HG03575 (cell line): Measurements from ENCODE around the gene RBM5.

Experiments
- ATAC-seq: cut with Tn5 transposase; IDR thresholded peaks from one replicate; pipeline ENCODE4 v1.9.1; 2021; ENCODE audit not compliant: unreplicated experiment, insufficient number of reproducible peaks, low FRiP score; ENCODE audit errors: extremely low read depth

The RBM5 gene

DNA sequence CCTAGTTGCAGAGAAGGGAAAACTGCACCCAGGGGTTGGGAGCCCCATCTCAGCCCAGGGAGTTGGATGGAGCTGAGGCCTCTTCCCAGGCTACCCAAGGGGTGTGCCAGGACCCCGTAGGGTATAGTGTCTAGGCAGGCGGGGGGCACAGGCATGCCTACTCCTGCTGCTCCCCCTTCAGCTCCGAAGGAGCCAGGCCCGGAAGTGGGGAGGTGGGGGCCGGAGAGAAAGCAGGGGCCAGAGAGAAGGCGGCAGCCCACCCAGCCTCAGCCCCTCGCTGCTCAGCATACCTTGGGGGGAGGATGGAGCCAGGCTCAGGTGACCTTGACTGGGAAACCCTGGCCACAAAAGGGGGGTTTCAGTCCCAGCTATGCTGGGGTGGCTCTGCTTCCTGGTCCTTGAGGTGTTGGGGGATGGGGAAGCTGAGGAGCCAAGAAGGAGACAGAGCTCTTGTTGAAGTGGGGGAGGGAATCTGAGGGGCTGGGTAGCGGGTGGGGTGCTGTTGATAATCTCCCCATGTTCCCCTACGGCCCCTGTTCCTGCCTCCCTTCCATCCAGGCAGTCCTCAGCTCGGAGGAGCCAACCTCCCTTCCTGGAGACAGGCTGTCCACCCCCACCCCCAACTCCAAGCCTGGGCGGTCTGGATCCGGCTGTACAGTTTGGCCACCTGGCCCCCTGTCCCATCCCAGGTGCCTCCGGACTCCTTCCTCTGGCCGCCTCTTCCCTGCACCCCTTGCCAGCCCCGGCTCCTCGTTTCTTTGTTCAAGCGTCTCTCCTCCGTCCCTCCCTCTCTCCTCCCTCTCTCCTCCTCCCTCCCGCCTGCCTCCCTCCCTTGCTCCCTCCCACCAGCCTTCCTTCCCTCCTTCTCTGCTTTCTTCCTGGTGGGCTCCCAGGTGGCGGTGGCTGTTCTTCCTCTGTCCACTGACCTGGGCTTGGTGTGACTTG, 68.1 kb downstream of the RBM5 start:
- ATAC-seq: no peak

DNA sequence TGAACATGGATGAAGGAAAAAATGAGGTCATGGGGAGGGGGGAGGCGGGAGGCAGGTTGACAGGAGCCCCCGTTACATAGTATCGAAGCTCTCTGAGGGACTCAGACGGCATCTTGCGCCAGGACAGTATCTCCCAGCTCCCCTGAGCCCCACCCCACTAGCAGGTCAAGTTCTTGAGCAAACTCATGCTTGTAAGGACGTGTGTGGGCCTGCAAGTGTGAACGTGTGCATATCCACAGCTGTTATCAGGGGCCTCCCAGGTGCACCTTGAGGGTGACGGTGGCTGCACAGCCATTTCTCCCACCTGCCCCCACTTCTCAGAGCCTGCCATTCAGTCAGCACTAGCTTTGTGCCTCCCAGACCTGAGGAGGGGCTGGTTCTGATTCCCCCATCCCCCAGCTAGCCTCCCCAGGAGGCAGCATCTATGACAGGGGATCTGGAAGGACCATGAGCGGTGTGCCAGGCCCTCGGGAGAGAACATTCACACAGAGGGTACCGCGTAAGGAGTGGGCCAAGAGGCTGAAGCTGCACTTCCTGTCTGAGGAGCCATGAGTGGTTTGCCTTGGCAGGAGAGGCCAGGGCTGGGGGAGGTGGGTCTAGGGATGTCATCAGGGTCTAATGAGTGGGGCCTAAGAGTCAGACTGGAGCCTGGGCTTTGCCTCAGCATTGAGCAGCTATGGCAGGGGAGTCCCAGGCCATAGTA, 69.3 kb downstream of the RBM5 start:
- ATAC-seq: no peak

DNA sequence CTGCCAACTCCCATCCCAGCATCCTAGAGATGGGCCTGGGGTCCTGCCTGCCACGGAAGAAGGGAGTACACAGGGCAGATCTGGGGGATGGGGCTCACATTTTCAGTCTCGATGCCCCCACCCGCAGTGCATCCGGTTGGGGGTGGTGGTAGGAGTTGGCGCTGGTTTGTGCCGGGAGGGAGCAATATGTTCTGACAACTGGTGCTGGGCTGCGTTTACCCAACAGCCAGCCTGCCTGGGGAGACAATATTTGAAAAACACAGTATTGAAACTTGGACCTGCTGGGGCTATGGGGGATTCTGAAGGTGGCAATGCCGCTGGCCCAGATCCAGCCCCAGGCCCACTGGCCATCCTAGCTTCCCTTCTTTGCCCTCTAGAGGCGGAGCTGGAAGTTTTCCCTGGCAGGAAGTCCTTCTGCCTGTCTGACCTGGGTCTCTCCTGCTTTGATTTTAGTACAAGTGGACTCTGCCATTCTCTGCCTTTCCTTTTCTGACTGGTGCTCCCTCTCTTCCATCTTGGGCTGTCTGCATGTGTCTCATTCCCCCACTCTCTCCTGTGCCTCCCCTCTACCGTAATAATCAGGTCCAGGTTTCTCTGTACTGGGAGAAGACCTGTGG, 69.9 kb downstream of the RBM5 start:
- ATAC-seq: no peak

DNA sequence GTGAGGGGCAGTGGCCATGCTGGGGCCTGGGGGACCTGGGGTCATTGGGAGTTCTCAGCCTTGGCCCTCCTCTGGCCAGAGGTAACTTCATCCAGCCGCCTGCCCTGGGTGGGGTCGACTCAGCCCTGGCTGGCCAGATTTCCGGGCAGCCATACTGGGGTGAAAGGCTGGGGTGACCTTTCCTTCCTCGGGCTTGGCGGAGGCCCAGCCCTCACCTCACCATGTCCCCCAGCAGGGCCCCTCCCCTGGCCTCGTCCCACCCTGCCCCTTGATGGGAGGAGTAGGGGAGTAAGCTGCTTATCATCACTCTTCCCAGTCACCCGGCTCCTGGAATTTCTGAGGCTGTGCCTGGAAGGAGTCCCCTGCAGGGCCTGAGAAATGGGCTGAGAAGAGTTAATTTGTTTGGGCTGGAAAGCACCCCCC, 71.9 kb downstream of the RBM5 start:
- no peak for ATAC-seq

DNA sequence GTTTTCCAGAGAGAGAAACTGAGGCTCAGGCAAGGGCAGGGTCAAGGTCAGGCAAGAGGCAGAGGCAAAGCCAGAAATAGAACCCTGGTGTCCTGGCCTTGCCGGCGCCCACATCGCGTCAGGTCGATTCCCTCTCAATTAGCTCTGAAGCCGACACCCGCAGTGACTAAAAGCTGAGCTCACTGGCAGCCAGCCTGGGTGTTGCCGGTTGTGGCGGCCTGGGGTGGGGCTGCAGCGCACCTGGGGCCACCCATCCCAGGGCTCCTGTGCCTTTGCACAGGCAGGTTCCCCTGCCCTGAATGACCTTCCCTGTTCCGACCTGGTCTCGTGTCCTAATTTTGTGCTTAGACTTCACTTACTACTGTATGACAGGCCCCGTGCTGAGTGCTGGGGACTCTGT, 72.6 kb downstream of the RBM5 start:
- ATAC-seq: no peak

DNA sequence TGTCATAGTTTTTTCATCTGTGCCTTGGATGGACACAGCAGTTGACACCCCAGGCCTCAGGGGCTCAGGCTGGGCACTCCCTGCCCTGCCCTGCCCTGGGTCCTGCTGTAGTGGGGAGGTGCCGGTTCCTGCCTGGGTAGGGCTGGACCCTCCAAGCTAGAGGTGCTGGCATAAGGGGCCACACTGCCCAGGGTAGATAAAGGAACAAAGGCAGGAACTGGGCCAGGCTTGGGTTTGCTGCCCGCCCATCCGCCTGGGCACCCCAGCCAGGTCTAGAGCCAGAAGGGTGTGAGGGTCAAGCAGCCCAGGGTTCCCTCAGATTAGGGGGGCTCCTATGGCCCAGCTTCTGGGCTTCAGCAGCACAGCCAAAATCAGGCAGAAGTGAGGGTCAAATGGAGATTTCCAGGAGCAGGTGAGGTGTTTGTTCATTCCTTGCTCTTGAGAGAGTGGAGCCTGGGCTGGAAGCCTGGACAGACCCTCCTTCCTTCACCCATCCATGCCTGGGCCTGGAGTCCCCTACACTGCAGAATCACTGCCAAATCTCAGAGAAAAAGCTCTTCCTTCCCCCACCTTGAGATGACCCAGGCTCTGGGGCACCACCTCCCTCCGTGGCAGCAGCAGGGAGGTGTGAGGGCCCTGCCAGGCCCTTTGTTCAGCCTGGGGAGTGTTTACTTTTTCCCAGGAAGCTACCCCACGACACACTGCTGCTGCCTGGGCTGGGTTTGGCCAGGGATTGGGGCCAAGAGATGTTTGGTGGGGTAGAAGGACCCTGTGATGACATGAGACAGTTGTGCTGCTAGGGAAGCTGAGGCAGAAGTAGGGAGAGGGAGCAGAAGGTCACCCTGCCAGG, 73.5 kb downstream of the RBM5 start:
- ATAC-seq: no peak

DNA sequence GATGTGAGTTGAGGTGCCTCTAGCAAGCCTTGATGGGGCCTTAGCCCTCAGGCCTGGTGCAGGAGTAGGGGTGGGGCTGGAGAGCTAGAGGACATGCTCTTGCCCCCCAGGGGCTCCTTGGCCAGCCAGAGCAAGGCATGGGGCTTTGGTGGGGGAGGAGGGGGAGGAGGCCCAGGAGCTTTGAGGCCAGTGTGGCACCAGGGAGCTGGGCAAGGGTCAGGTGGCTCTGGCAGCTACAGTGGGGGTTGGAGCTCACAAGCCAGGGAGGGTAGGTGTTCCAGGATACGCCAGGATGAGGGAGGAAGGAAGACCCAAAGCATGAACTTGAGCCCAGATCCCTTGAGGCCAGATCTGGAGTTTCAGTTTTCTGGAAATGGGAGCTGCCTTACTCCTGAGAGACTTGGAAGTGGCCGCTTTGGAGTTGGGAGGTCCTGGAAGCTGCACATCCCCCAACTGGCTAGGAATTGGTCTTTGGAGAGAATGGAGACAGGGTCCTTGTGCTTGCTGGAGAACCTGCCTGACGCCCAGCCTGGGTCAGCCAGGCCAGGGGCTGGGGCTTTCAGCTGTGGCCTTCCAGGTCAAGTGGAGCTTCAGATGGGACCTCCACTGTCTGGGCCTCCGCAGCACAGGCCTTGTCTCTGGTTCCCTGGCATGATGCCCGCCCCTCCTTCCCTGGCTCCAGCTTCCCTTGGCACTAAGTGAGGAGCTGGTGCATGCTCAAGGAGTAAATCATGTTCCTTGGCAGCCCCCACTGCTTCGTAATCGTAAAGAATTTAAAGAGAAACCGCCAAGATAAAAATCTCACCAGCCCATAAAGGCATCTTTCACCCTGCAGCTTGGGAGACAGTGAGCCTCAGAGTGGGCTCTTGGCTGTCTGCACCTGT, 75.1 kb downstream of the RBM5 start:
- no peak for ATAC-seq

DNA sequence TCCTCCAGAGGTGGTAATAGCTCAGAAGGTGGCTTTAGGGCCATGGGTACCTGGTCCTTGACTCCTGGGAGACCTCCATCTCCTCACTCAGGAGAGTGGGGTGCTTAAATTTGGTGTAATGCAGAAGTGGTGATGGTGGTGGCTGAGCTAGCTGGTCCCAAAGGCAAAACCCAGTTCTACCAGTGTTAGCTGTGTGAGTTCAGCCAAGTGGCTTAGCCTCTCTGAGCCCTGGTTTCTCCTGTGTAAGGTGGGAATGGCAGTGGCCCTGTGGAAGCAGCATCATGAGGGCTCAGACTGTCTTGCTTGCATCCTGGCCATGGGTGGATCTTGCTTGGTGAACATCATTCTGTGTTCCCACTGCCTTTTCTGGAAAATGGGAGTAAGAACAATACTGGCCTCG, 75.8 kb downstream of the RBM5 start:
- ATAC-seq: no peak

DNA sequence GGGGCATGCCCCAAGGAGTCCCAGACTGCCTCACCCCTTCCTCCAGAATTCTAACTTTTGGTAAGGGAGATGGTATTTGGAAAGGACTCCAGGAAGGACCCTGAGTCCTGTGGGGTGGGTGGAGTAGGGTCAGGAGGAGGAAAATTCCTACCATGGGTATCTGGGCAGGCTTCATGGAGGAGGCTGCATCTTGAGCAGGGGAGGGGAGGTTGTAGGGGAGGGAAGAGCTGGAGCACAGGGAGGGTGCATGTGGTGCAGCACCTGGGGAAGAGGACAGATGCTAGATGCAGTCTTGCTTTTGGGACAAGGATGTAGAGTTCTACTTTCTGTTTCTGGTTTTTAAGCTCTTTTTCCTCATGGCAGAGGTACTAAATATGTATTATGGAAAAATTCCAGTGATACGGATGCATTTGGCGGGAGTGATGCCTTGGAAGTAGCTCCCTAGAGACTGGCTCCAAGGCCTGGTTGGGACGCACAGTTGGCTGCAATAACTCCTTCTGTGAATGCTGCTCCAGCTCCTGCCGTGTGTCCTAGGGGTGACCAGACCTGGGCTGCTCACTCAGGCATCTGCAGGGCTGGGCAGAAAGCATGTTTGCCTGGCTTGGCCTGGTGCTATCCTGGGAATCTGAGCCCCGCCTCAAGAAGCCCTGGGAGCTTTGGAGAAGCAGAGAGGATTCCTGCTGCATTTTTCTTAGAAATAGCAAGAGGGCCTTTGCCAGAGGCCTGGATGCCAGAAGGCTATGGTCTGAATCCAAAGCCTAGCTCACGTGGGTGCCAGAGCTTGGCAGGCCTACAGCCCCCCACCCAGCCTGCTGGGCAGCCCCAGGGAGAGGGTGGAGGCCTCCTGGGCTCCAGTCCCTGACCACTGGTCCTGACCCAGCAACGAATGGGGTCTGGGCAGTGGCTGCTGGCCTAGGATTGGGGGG, 76.5 kb downstream of the RBM5 start:
- ATAC-seq: no peak

DNA sequence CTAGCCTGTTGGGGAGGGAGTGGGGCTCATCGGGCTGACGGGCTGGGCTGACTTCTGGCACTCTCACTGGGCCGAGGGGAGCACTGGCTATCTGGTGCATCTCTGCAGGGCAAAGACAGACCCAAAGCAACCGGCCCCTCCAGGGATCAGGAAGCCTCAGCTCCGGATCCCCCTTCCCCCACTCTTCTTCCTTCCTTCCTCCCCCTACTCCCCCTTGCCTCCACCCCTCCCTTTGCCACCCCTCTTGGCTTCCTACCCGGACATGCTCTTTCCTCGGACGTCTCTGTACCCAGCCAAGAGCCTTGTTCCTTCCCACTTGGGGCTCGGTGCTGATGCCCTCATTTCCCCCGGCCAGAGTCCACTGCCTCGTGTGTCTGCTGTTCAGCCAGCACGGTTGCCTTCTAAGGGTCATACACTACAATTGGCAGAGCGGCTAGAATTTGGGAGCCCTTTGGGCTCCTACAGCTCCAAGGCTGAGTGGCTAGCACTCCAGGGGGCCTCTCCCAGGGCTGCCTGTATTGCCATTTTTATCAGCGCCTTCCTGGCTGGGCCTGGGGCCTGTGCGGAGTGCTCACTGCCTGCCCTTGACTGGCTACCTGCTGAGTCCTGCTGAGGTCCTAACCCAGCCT, 77.3 kb downstream of the RBM5 start:
- no peak for ATAC-seq

DNA sequence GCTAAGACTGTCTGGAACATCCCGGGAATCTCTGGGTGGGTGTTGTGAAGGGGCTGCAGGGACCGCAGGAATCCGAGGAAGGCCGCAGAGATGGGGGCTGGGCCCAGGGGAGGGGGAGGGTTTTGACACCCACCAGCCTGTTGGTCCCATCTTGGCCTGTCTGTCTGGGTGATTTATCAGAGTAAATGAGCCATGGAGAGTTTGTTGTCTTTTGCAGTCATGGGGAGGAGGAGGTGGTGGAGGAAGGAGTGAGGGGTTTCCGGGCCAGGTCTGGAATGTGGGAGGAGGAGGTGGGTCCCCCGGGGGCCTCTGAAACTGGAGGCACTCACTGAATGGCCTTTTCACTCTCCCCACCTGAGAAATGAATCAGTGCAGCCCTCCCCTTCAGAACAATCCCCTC, 77.9 kb downstream of the RBM5 start:
- ATAC-seq: no peak

DNA sequence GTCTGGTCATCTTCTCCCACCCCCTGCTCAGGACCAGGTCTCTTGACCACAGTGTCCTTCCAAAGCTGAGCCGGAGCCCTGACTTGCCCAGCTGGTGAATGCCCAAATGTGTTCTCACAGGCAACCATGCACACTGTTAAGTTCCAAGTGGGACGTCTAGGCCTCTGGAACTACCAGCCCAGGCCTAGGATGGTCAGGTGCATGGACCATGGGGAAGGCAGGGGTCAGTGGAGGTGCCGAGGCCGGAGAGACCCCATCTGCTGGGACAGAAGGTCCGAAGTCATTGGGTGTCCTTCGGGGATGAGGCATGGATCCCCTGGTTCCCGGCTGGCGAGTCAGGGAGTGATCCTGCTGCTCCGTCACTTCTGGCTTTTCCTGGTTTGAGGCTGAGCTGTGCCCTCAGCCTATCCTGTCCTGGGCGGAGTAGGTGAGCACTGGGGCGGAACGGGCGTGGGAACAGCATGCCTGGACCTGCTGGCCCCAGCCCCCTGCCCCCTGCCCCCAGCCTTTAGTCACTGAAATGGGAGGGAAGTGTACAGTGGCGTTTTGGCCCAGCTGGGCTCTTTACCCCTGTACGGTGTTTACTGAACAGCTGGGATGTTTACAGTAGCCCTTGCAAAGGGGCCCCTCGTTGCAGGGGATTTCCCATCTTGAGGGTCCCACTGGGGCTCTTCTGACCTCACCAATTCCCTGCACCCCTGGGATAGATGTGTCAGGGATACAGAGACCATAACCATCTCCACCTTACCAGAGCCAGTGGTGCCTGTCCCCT, 78.5 kb downstream of the RBM5 start:
- no peak for ATAC-seq

DNA sequence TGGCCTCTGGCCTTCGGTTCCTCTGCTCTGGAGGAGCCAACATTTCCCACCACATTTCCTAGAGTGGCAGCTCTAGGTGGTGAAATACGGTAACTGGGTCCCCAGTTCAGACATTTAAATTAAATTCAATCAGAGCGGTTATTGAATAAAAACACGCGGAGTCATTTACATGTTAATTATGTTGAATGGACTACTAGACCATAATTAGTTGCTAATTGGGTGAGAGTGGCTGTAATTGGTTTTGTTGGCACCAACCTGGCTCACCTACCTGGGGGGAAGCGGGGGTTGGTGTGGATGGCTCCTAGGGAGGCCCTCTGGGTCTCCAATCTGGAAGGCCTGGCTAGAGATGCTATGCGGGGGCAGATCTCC, 79.1 kb downstream of the RBM5 start:
- ATAC-seq: no peak

DNA sequence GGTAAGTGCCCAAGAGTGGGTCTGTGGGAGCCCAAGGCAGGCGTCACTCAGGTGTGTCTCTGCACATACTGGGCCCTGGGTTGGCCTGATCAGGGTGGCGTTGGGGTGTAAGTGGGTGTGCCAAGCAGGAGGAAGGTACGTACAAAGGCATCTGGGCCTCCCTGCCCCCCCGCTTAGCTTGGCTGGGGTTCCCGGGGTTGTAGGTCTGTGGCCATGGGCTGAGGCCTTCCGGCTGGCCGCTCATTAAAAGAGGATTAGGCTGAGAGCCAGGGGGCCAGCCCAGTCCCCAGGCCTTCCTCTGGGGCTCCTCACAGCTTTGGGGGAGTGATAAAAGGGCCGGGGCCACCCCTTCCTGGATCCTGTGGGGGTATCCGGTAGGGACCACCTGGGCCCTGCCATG, 79.7 kb downstream of the RBM5 start:
- no peak for ATAC-seq
